Measurements from ENCODE around the gene STK26. TPM values are rescaled to one million over a fixed set of nuclear protein-coding genes. Genes with fewer than 3 reads are reported as not detected.

STK26 gene
- total RNA-seq, 1 donor from 2014 or later: 12.2 TPM

DNA sequence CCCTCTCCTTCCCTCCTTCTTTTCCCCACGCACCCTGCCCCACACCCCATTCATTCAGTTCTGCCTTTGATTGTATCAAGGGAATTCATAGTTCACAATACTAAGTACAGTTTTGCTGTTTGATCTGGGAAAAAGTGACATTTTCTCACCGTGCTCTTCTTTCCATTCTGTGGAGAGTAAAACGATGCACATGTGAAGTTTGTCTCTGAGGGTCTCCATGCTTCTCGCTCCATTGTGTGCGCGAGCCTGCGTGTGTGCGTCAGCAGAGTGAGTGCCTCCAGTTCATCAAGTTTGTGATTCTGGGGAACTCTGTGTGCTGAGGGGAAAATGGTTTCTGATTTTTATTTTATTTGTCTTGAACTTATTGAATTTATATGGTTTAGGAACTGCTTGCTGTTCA is 1.9 kb downstream of the STK26 start:
- H3K27ac ChIP-seq: no peak overlapping the region
- H3K4me3 ChIP-seq: no peak overlapping the region
- intact Hi-C loops (cut with DNase I): no loop called here
- no peak for DNase-seq
- H3K9me3 ChIP-seq: no peaks in the 10 kb centered on the region
- no peaks in the 10 kb centered on the region for H3K27me3 ChIP-seq
- no peaks in the 10 kb centered on the region for H3K4me1 ChIP-seq
- TF ChIP-seq, protein P1, sequence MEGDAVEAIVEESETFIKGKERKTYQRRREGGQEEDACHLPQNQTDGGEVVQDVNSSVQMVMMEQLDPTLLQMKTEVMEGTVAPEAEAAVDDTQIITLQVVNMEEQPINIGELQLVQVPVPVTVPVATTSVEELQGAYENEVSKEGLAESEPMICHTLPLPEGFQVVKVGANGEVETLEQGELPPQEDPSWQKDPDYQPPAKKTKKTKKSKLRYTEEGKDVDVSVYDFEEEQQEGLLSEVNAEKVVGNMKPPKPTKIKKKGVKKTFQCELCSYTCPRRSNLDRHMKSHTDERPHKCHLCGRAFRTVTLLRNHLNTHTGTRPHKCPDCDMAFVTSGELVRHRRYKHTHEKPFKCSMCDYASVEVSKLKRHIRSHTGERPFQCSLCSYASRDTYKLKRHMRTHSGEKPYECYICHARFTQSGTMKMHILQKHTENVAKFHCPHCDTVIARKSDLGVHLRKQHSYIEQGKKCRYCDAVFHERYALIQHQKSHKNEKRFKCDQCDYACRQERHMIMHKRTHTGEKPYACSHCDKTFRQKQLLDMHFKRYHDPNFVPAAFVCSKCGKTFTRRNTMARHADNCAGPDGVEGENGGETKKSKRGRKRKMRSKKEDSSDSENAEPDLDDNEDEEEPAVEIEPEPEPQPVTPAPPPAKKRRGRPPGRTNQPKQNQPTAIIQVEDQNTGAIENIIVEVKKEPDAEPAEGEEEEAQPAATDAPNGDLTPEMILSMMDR (IDR thresholded peaks at IDR 0.05): no peak
- no peaks in the 10 kb centered on the region for H3K36me3 ChIP-seq
- no peak for ATAC-seq

DNA sequence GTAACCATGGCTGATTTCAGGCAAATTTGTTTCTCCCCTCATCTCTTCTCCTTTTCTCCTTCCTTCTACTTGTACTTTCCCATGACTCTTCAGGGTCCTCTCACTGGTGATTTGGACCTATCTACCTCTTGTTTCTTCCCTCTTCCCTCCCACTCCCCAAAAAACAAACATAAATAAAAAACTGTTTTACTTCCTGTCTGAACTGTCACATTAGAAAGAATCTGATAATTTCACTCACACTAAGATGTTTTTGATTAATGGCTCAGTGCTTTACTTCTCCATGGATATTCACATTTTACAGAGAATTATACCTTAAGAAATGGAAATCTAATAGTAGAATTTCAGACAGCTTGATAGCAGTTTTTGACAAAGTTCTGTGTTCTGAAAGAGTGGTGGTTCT is 7.2 kb downstream of the STK26 start:
- TF ChIP-seq, protein P1 (IDR thresholded peaks at IDR 0.05): no peak
- intact Hi-C loops (cut with DNase I): no loop called here
- Histone ChIP-seq H3K4me3 (no peak overlapping the region), H3K27ac (no peak overlapping the region), H3K27me3 (no peaks in the 10 kb centered on the region), H3K36me3 (no peaks in the 10 kb centered on the region), H3K9me3 (no peaks in the 10 kb centered on the region), H3K4me1 (no peaks in the 10 kb centered on the region)
- DNase-seq (no peak), ATAC-seq (no peak)

DNA sequence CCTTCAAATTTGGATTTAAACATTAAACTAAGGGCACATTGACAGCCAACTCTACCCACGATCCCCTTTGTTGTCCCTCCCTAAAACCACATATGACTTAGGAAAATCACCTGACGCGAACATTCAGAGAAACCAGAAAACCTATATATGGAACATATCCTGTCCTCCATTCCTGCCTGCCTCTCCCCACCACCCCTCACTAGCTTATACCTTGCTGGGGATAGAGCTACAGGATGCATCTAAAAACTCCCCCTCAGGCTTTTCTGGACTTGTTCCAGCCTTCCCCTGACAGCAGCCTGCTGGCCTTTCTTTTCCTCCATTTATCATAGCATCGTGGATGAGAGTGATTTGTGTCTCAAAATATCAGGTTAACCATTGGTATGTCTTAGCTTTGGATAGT is 8.8 kb downstream of the STK26 start:
- no peaks in the 10 kb centered on the region for H3K9me3 ChIP-seq
- H3K4me1 ChIP-seq: no peaks in the 10 kb centered on the region
- H3K27ac ChIP-seq: no peak overlapping the region
- intact Hi-C loops (cut with DNase I): no loop called here
- TF ChIP-seq, protein P1 (IDR thresholded peaks at IDR 0.05): no peak
- H3K4me3 ChIP-seq: no peak overlapping the region
- DNase-seq (no peak), ATAC-seq (no peak)
- H3K27me3 ChIP-seq: no peaks in the 10 kb centered on the region
- no peaks in the 10 kb centered on the region for H3K36me3 ChIP-seq

DNA sequence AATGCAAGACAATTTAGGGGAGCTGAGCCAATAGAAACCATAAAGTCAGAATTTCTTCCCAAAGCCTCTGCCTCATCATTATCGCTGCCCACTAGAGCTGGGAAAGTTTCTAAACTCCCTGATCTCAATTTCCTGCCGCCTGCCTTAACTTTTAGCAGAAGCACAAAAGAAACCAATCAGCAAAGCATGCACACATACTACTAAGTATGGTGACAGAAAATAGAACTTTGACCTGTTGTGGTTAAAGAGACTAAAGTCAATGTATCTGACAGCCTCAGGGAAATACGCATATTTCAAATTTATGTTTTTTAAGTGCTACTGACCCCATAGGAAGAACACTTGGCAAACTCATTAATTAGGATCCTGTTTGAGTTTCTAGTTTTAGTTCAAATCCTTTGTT is 10.1 kb downstream of the STK26 start:
- H3K27ac ChIP-seq: no peak overlapping the region
- DNase-seq: no peak
- ATAC-seq: no peak
- no peaks in the 10 kb centered on the region for H3K36me3 ChIP-seq
- TF ChIP-seq, protein P1 (IDR thresholded peaks at IDR 0.05): no peak
- no peaks in the 10 kb centered on the region for H3K27me3 ChIP-seq
- intact Hi-C loops (cut with DNase I): no loop called here
- H3K9me3 ChIP-seq: no peaks in the 10 kb centered on the region
- H3K4me1 ChIP-seq: no peaks in the 10 kb centered on the region
- H3K4me3 ChIP-seq: no peak overlapping the region

DNA sequence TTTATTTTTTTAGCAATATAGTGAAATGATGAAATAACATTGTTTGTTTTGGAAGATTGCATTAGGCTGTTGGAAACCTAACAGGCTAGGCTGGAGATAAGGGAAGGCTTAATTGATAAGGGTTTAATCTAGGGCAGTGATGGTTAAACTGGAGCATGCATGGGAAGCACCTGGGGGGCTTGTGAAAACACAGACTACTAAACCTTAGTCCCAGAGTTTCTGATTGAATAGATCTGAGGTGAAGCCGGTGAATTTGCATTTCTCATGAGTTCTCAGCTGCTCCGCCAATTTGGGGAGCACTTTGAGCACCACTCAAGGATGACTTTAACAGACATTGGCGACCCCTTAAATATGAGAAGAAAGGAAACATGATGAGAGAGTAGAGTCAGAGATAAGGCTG is 11.5 kb downstream of the STK26 start:
- Histone ChIP-seq H3K4me1 (no peaks in the 10 kb centered on the region), H3K9me3 (no peaks in the 10 kb centered on the region), H3K27ac (no peak overlapping the region), H3K27me3 (no peaks in the 10 kb centered on the region), H3K36me3 (no peaks in the 10 kb centered on the region), H3K4me3 (no peak overlapping the region)
- intact Hi-C loops (cut with DNase I): no loop called here
- TF ChIP-seq, protein P1 (IDR thresholded peaks at IDR 0.05): no peak
- DNase-seq (no peak), ATAC-seq (no peak)

DNA sequence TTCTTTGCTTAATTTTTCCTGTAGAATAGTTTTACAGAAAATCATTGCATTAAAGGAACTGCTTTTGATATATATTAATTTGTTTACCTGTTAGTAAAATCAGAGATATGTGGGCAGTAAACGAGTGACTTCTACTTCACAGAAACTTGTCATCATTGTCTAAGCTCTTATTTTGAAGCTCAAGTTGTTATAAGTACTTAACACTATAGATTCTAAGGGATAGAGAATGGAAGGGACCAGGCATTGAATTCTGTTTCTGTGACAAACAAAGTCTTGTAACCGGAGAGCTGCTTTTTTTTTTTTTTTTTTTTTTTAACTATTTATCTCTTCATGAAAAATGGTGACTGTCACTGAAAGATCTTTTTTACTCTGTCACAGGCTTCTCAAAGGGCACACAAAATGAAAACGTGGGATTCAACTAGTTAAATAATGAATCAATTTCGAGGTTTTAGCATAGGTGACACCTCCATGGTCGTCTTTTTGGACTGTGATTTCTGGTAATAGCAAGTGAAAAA is 14.4 kb downstream of the STK26 start:
- DNase-seq (no peak), ATAC-seq (no peak)
- Histone ChIP-seq H3K27me3 (no peaks in the 10 kb centered on the region), H3K4me1 (no peaks in the 10 kb centered on the region), H3K36me3 (no peaks in the 10 kb centered on the region), H3K4me3 (no peak overlapping the region), H3K27ac (no peak overlapping the region), H3K9me3 (no peaks in the 10 kb centered on the region)
- TF ChIP-seq, protein P1 (IDR thresholded peaks at IDR 0.05): no peak
- intact Hi-C loops (cut with DNase I): no loop called here

All from upper lobe of right lung (tissue), 1 donor.